MM.1S (cell line): ENCODE results near the gene CABP5.
A peak's percentile ranks its signal among the peaks of the same experiment; 100 is the strongest.

Source experiments
- DNase-seq: peaks from one replicate; pipeline ENCODE4 v3.0.0-alpha.2; 2015
- H2AFZ ChIP-seq: fragments of 300-600 bp; sonication (generic); 2 replicates; pipeline ENCODE4 v1.6.0; 2016; ENCODE audit warnings: antibody characterized with exemption, low read length
- H3F3A ChIP-seq: fragments of 300-600 bp; sonication (generic); 2 replicates; pipeline ENCODE4 v1.6.1; 2016; ENCODE audit warnings: mild to moderate bottlenecking, antibody characterized with exemption, low read length, moderate library complexity, mixed read lengths; ENCODE audit not compliant: insufficient read depth
- H3K27ac ChIP-seq: fragments of 300-600 bp; sonication (generic); 2 replicates; pipeline ENCODE4 v1.5.1; 2016; ENCODE audit warnings: mild to moderate bottlenecking, low read length
- H3K27me3 ChIP-seq: fragments of 300-600 bp; sonication (generic); replicated peaks from 2 replicates; pipeline ENCODE4 v1.6.0; 2016; ENCODE audit warnings: low read length; ENCODE audit not compliant: insufficient read depth
- H3K36me3 ChIP-seq: fragments of 300-600 bp; sonication (generic); replicated peaks from 2 replicates; pipeline ENCODE4 v1.6.1; 2016; ENCODE audit warnings: mild to moderate bottlenecking, low read length, mixed read lengths; ENCODE audit not compliant: insufficient read depth
- H3K4me1 ChIP-seq: fragments of 300-600 bp; sonication (generic); 2 replicates; pipeline ENCODE4 v1.6.1; 2016; ENCODE audit warnings: low read length, mixed read lengths
- H3K4me2 ChIP-seq: fragments of 300-600 bp; sonication (generic); 2 replicates; pipeline ENCODE4 v1.6.0; 2016; ENCODE audit warnings: low read depth, low read length
- H3K4me3 ChIP-seq: fragments of 300-600 bp; sonication (generic); 2 replicates; pipeline ENCODE4 v1.5.1; 2016; ENCODE audit warnings: low read length, mixed read lengths
- H3K79me2 ChIP-seq: fragments of 300-600 bp; sonication (generic); 2 replicates; pipeline ENCODE4 v1.6.1; 2016; ENCODE audit warnings: mixed run types, low read length, mixed read lengths
- H3K9ac ChIP-seq: fragments of 300-600 bp; sonication (generic); 2 replicates; pipeline ENCODE4 v1.6.1; 2016; ENCODE audit warnings: low read length, mixed read lengths
- H3K9me2 ChIP-seq: fragments of 300-600 bp; sonication (generic); replicated peaks from 2 replicates; pipeline ENCODE4 v1.6.1; 2016; ENCODE audit warnings: mild to moderate bottlenecking, low read length, mixed read lengths; ENCODE audit not compliant: insufficient read depth
- H3K9me3 ChIP-seq: fragments of 300-600 bp; sonication (generic); replicated peaks from 2 replicates; pipeline ENCODE4 v1.6.1; 2016; ENCODE audit warnings: mild to moderate bottlenecking, low read length, mixed read lengths; ENCODE audit not compliant: insufficient read depth
- H4K20me1 ChIP-seq: fragments of 300-600 bp; sonication (generic); 2 replicates; pipeline ENCODE4 v1.6.1; 2016; ENCODE audit warnings: mild to moderate bottlenecking, low read length, moderate library complexity, mixed read lengths; ENCODE audit not compliant: insufficient read depth
- CTCF ChIP-seq: fragments of 300-600 bp; sonication (generic); IDR thresholded peaks from 2 replicates; pipeline ENCODE4 v1.5.1; 2016; ENCODE audit warnings: antibody characterized with exemption, low read length, mixed read lengths
- EZH2 ChIP-seq: fragments of 300-600 bp; sonication (generic); optimal IDR thresholded peaks from 2 replicates; pipeline ENCODE3; 2017; ENCODE audit warnings: low read depth, mild to moderate bottlenecking, antibody characterized with exemption, low read length, mixed read lengths
- EZH2phosphoT487 ChIP-seq: fragments of 300-600 bp; sonication (generic); IDR thresholded peaks from 2 replicates; pipeline ENCODE4 v1.6.1; 2018; ENCODE audit warnings: antibody characterized with exemption, low read length

Gene CABP5

GRCh38 chr19:48006762-48007161 lies 37.1 kb downstream of the CABP5 start:
- no peak for DNase-seq
- H3K9ac ChIP-seq = no peak overlapping the region
- no peak overlapping the region; the same call in 1 of the 2 replicates for H3K4me2 ChIP-seq

GRCh38 chr19:48004236-48004635 lies 39.6 kb downstream of the CABP5 start:
- Histone ChIP-seq H3K79me2 (no peaks in the 10 kb centered on the region), H3K4me2 (no peak overlapping the region), H2AFZ (no peak overlapping the region), H3K36me3 (no peaks in the 10 kb centered on the region), H4K20me1 (no peaks in the 10 kb centered on the region), H3K27me3 (peaks cover 78% of the 10 kb centered on the region), H3K4me1 (no peaks in the 10 kb centered on the region), H3K9ac (no peak overlapping the region), H3K4me3 (no peak overlapping the region), H3F3A (no peaks in the 10 kb centered on the region), H3K9me2 (no peaks in the 10 kb centered on the region), H3K27ac (no peak overlapping the region), H3K9me3 (no peaks in the 10 kb centered on the region)
- TF ChIP-seq EZH2phosphoT487 (no peak), EZH2 (no peak), CTCF (no peak)
- DNase-seq = no peak

More at GRCh38 chr19:48006762-48007161, 37.1 kb downstream of the CABP5 start:
- Histone ChIP-seq H3K79me2 (no peaks in the 10 kb centered on the region), H2AFZ (no peak overlapping the region), H3K27me3 (peaks cover 67% of the 10 kb centered on the region), H3K4me3 (no peak overlapping the region), H3K4me1 (no peaks in the 10 kb centered on the region), H3K9me2 (no peaks in the 10 kb centered on the region), H3F3A (no peaks in the 10 kb centered on the region), H3K27ac (no peak overlapping the region), H3K9me3 (no peaks in the 10 kb centered on the region), H4K20me1 (no peaks in the 10 kb centered on the region), H3K36me3 (no peaks in the 10 kb centered on the region)
- no peak for TF ChIP-seq EZH2phosphoT487
- no peak for TF ChIP-seq EZH2
- peak; percentile 54 for TF ChIP-seq CTCF

GRCh38 chr19:48000846-48001245 lies 43.0 kb downstream of the CABP5 start:
- no peaks in the 10 kb centered on the region for H3K36me3 ChIP-seq
- no peaks in the 10 kb centered on the region for H3K9me2 ChIP-seq
- DNase-seq = no peak
- no peak overlapping the region for H3K4me2 ChIP-seq
- H3K9me3 ChIP-seq = no peaks in the 10 kb centered on the region
- no peak overlapping the region for H2AFZ ChIP-seq
- TF ChIP-seq EZH2 (no peak), CTCF (no peak), EZH2phosphoT487 (no peak)
- H4K20me1 ChIP-seq = no peaks in the 10 kb centered on the region
- peaks cover 85% of the 10 kb centered on the region for H3K27me3 ChIP-seq
- H3F3A ChIP-seq = no peaks in the 10 kb centered on the region
- no peaks in the 10 kb centered on the region for H3K79me2 ChIP-seq
- H3K27ac ChIP-seq = no peak overlapping the region
- H3K4me1 ChIP-seq = no peaks in the 10 kb centered on the region
- H3K9ac ChIP-seq = no peak overlapping the region
- no peak overlapping the region for H3K4me3 ChIP-seq

GRCh38 chr19:47998800-47999199 lies 45.1 kb downstream of the CABP5 start:
- TF ChIP-seq EZH2phosphoT487 = no peak
- no peak for TF ChIP-seq CTCF
- no peak for TF ChIP-seq EZH2
- no peak overlapping the region for H2AFZ ChIP-seq
- no peaks in the 10 kb centered on the region for H3K36me3 ChIP-seq

More at GRCh38 chr19:47998800-47999199, 45.1 kb downstream of the CABP5 start:
- Histone ChIP-seq H3K9me2 (no peaks in the 10 kb centered on the region), H3K27me3 (peaks cover 92% of the 10 kb centered on the region), H3K4me1 (no peaks in the 10 kb centered on the region), H3K27ac (no peak overlapping the region), H3K4me3 (no peak overlapping the region), H3K4me2 (no peak overlapping the region), H3K79me2 (no peaks in the 10 kb centered on the region), H3K9ac (no peak overlapping the region), H3F3A (no peaks in the 10 kb centered on the region), H4K20me1 (no peaks in the 10 kb centered on the region), H3K9me3 (no peaks in the 10 kb centered on the region)
- no peak for DNase-seq
